ENCODE data around the gene ATP23.

ATP23 gene

DNA sequence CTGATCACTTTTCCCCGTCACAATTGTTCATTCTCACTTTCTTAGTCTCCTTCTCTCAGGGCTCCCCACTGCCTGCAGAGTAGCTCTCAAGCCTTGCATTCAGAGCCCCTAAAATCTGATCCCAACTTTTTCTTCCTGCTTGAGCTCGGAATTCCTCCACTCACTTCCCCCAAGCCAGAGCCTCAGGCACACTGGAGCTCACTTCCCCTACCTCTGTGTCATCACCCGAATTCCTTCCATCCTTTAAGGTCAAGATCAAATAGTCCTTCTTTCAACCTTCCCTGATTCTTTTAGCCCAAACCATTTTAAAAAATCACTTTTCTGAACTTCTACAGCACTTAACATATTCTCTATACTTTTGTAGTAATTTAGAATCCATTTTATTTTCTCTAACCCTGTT, 34.1 kb upstream of the ATP23 start:
- H4K20me1 ChIP-seq (ENCODE audit: insufficient read depth, low read length): no peaks in the 10 kb centered on the region
- no peak overlapping the region for H3K27ac ChIP-seq (ENCODE audit: low read depth, low read length, poor library complexity, severe bottlenecking)
- H3K9me2 ChIP-seq (ENCODE audit: low read depth, low read length): no peaks in the 10 kb centered on the region
- H3K4me3 ChIP-seq (ENCODE audit: low read depth, low read length, poor library complexity, severe bottlenecking): no peak overlapping the region
- peaks cover 5% of the 10 kb centered on the region for H3K27me3 ChIP-seq (ENCODE audit: insufficient read depth, low read length)
- TF ChIP-seq CTCF (IDR thresholded peaks at IDR 0.05; ENCODE audit: low read length) (no peak), EZH2 (IDR thresholded peaks at IDR 0.05; ENCODE audit: borderline replicate concordance, low read length) (no peak)
- H3K9ac ChIP-seq (ENCODE audit: low read length): no peak overlapping the region
- no peak overlapping the region for H3K4me2 ChIP-seq (ENCODE audit: low read length)
- no peaks in the 10 kb centered on the region for H3K9me3 ChIP-seq (ENCODE audit: low read length)
- H3K4me1 ChIP-seq (ENCODE audit: insufficient read depth, low read length, severe bottlenecking): peaks cover 4% of the 10 kb centered on the region
- H3F3A ChIP-seq (ENCODE audit: insufficient read depth, low read length): no peaks in the 10 kb centered on the region
- H3K79me2 ChIP-seq (ENCODE audit: insufficient read depth, low read length): no peaks in the 10 kb centered on the region
- H3K36me3 ChIP-seq (ENCODE audit: insufficient read depth, low read length): no peaks in the 10 kb centered on the region
- H2AFZ ChIP-seq (ENCODE audit: low read length): no peak overlapping the region

- H3F3A ChIP-seq (ENCODE audit: insufficient read depth, low read length): no peaks in the 10 kb centered on the region
- H3K27me3 ChIP-seq (ENCODE audit: insufficient read depth, low read length): peaks cover 5% of the 10 kb centered on the region
- H3K9ac ChIP-seq (ENCODE audit: low read length): no peak overlapping the region
- H3K36me3 ChIP-seq (ENCODE audit: insufficient read depth, low read length): no peaks in the 10 kb centered on the region
- H3K27ac ChIP-seq (ENCODE audit: low read depth, low read length, poor library complexity, severe bottlenecking): no peak overlapping the region
- no peaks in the 10 kb centered on the region for H3K79me2 ChIP-seq (ENCODE audit: insufficient read depth, low read length)
- no peak overlapping the region for H3K4me3 ChIP-seq (ENCODE audit: low read depth, low read length, poor library complexity, severe bottlenecking)
- H3K4me2 ChIP-seq (ENCODE audit: low read length): no peak overlapping the region
- H2AFZ ChIP-seq (ENCODE audit: low read length): no peak overlapping the region
- H3K4me1 ChIP-seq (ENCODE audit: insufficient read depth, low read length, severe bottlenecking): peaks cover 4% of the 10 kb centered on the region
- H3K9me2 ChIP-seq (ENCODE audit: low read depth, low read length): no peaks in the 10 kb centered on the region
- TF ChIP-seq CTCF (IDR thresholded peaks at IDR 0.05; ENCODE audit: low read length): no peak
- no peak for TF ChIP-seq EZH2 (IDR thresholded peaks at IDR 0.05; ENCODE audit: borderline replicate concordance, low read length)
- no peaks in the 10 kb centered on the region for H3K9me3 ChIP-seq (ENCODE audit: low read length)
- no peaks in the 10 kb centered on the region for H4K20me1 ChIP-seq (ENCODE audit: insufficient read depth, low read length)
Measured at GRCh38 chr12:57908511-57908910, 32.9 kb upstream of the ATP23 start.

GRCh38 chr12:57909056-57909455, 32.3 kb upstream of the ATP23 start:
- Histone ChIP-seq H3K4me3 (ENCODE audit: low read depth, low read length, poor library complexity, severe bottlenecking) (no peak overlapping the region), H3K9ac (ENCODE audit: low read length) (no peak overlapping the region), H3F3A (ENCODE audit: insufficient read depth, low read length) (no peaks in the 10 kb centered on the region), H3K4me1 (ENCODE audit: insufficient read depth, low read length, severe bottlenecking) (peaks cover 4% of the 10 kb centered on the region), H3K9me3 (ENCODE audit: low read length) (no peaks in the 10 kb centered on the region), H3K79me2 (ENCODE audit: insufficient read depth, low read length) (no peaks in the 10 kb centered on the region), H3K36me3 (ENCODE audit: insufficient read depth, low read length) (no peaks in the 10 kb centered on the region), H3K9me2 (ENCODE audit: low read depth, low read length) (no peaks in the 10 kb centered on the region), H2AFZ (ENCODE audit: low read length) (no peak overlapping the region), H3K4me2 (ENCODE audit: low read length) (no peak overlapping the region), H4K20me1 (ENCODE audit: insufficient read depth, low read length) (no peaks in the 10 kb centered on the region), H3K27ac (ENCODE audit: low read depth, low read length, poor library complexity, severe bottlenecking) (no peak overlapping the region), H3K27me3 (ENCODE audit: insufficient read depth, low read length) (peaks cover 5% of the 10 kb centered on the region)
- TF ChIP-seq CTCF (IDR thresholded peaks at IDR 0.05; ENCODE audit: low read length) (no peak), EZH2 (IDR thresholded peaks at IDR 0.05; ENCODE audit: borderline replicate concordance, low read length) (no peak)

All from OCI-LY1 (cell line).